DMS 273 (cell line): ENCODE results near the gene XRCC4.
"Not testable (repeated sequence)": the region's sequence is repeated elsewhere in the genome, so short reads cannot be mapped to it uniquely, and the experiment has no call there.

Experiments
- DNase-seq: peaks from one replicate; lab custom pipeline; 2025; ENCODE audit not compliant: unreplicated experiment; lab: John Stamatoyannopoulos, UW

XRCC4 gene

DNA sequence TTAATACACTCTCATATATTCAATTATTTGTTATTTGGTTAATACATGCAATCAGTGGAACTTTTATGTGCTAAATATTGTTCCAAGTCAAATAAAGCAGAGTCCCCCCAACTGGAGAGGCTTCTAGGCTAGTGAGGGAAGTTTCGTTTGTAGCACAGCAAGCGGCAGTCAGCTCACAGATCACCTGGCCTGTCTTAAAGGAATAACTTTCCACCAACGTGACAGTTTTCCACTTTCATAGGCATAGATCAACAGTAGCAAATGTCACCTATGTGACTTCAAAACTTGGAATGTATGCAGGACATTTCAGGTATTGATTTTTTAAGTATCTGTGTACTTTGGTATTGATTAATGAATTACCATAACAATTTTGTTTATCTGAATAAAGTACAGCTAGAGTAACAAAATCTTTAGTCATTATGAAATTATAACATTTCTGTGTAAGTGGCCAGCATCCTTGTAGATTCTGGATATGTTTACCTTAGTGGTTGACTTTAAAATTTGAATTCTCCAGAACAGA is 264.5 kb downstream of the XRCC4 start:
- no peak for DNase-seq

DNA sequence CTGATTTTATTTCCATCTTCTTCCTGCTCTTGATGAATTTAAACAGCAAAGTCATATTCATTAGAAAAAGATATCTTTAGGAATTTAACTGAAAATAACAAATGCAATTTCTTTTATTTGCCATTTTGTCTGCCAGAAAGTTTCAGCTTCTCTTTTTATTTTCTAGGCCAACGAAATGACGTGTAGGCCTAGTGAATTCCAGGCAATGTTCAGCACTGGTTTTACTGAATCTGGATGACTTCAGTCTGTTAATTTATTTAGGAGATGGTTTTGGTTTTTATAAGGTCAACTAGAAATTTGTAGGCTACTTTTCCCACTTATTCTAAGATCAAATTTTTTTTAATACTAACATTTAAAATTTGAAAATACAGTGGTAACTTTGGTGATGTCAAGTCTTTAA is 265.1 kb downstream of the XRCC4 start:
- DNase-seq, result no peak

DNA sequence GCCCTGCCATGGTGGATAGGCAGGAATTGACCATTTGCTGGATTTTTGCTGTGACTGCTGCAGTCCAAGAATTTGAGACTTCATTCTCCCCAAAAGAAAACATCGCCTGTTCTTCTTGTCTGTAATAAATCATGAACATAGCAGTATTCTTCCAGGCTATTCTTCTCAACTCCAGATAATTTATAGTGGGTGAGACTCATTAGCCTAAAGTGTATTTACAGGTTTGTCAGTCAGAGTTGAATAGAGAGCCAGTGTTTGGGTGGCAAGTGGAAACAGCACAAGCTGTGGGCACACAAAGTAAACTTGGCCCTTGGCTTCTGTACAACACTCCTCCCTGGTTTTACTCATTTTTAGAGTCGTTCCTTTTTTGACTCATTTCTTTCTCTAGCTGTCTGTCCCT is 266.0 kb downstream of the XRCC4 start:
- no peak for DNase-seq

DNA sequence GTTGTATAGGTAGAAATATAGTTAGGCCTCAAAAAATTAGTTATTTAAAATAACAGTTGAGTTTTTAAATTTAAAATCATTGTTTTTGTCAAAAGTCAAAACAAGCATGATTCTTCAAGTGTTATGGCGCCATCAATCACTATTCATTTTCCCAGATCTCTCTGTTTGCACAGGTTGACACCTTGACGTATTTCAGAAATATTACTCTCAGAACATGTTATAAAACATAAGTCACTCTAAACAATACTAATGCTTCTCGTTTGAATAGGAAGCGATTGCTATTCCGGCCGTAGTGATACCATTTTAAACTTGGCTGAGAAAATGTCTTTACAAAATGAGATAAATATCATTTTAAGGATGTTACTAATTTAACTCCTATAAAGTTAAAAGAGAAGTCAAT is 268.1 kb downstream of the XRCC4 start:
- no peak for DNase-seq

DNA sequence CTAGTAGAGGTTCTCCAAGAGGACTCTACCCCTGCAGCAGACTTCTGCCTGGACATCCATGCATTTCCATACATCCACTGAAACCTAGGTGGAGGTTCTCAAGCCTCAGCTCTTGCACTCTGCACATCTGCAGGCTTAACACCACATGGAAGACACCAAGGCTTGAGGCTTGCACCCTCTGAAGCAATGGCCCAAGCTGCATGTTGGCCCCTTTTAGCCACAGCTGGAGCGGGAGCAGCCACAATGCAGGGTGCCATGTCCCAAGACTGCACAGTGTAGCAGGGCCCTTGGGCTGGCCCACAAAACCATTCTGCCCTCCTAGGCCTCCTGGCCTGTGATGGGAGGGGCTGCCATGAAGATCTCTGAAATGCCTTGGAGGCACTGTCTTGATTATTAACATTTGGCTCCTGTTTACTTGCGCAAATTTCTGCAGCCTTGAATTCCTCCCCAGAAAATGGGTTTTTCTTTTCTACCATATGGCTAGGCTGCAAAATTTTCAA is 271.0 kb downstream of the XRCC4 start:
- no peak for DNase-seq

DNA sequence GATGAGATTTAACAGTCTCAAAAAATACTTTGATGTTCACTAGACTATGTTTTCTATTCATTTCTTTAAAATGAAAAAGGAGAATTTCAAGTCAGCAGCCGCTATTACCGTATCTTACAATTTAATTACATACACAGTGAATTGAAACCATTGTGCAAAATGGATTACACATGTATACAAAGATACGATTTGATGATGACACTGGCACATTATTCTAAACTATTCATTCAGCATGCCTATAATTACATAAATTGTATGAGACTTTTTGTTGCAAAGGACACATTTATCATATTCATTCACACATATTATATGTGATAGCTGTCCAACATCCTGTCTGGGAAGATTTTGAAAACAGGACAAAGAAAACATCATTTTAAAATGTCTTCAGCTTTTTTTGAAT is 275.9 kb downstream of the XRCC4 start:
- DNase-seq, result no peak

DNA sequence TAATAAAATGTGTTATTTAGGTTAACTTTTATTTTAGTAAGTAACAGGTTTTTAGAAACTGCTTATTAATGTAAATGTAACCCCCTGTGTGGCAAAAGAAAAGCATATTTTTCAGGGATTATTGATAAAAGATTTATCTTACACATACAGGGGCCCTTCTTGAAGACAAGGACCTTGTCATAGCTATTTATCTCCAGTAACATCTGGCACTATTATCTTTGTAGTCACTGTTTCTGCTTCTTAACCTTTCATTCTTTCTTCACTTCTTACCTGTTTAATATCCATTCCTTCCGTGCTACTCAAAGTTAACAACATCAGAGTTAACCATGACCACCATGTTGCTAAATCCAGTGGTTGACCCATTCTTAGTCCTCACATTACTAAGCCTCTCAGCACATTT is 276.4 kb downstream of the XRCC4 start:
- DNase-seq, result no peak

DNA sequence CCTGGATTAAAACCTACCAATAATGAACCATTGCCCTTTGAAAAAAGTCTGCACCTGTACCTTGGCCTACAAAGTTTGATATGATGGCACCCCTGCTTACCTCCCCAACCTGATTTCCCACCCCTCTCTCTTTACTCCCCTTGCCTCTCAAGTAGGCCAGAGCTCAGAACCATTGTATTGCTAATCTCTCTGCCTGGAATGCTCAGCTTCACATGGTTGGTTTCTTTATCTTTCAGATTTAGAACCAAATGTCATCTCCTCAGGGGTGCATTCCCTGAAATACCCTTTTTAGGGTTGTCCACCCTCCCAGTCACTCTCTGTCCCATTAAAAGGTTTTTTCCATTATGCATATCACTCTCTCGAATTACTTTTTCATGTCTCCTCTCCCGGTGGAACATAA is 277.6 kb downstream of the XRCC4 start:
- DNase-seq, result no peak

DNA sequence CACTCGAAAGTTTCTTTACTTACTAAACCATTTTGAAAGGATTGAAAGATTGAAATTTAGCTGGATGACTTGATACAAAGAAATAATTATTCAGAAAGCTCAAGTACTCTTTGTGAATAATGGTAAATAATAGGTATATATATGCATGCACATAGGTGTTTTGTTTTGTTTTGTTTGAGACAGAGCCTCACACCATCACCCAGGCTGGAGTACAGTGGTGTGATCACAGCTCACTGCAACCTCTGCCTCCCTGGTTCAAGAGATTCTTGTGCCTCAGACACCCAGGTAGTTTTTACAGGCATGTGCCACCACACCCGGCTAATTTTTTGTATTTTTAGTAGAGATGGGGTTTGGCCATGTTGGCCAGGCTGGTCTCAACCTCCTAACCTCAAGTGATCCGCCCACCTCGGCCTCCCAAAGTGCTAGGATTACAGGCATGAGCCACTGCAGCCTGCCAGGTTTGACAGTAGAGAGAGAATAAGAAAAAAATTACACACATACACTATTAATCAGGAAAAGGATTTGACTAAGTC is 278.2 kb downstream of the XRCC4 start:
- DNase-seq, result not testable (repeated sequence)

DNA sequence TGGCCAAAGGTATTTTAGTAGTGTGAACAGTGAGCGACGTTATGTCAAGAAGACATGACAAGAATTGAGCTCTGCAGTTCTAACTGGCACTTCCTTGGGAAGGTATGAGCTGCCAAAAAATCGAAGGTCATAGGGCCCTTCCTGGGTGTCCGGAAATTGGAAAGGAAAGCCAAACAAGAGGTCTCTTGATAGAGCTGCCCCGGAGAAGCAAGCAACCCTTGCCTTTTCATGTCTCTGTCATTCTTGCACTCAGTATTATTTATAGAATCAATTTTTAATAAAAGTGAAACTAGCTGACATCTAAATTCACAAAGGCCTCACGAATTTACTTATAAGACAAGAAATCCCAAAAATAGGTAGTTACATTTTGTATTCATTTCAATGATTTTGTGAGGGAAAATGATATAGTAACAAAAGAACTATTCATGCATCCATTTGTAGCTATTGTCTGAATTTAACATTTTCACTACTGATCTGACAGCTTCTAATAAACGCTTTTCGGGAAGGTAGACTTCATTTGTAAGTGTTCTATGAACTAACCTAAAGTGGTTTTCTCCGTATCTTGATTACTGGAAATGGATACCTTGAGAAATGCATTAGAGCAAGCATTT is 280.4 kb downstream of the XRCC4 start:
- no peak for DNase-seq

DNA sequence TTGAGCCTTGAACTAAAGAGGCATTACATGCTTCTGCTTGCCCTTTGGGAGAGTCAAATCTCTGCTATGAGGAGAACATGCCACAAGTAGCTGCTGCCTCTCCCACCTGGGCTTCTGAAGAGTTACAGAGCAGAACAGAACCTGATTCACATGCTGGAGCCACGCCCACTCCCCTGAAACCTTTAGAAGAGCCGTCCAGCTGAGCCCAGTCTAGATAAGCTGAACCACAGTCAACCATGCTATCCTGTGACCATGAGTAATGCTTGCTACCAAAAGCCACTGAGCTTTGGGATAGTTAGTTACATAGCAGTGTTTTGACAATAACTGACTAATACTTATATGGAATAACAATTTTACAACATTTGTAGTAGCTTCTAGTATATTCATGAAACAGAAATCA is 283.2 kb downstream of the XRCC4 start:
- DNase-seq, result no peak

DNA sequence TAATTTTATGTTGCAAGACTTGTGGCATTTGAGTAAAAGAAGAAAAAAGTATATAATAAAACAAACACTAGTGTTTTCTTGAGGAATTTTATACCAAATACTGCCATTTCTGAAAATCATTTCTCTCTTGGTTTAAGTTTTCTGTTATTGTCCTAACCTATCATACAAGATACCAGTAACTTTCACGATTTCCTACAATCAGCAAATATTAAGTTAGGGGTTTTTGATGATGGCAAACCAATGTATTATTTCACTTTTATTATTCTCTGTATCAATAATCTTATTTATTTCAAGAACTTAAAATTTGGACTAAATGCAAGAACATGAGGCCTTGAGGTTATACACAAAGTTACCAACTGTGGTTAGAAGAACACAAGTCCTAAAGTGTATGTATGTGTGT is 285.2 kb downstream of the XRCC4 start:
- DNase-seq, result no peak

DNA sequence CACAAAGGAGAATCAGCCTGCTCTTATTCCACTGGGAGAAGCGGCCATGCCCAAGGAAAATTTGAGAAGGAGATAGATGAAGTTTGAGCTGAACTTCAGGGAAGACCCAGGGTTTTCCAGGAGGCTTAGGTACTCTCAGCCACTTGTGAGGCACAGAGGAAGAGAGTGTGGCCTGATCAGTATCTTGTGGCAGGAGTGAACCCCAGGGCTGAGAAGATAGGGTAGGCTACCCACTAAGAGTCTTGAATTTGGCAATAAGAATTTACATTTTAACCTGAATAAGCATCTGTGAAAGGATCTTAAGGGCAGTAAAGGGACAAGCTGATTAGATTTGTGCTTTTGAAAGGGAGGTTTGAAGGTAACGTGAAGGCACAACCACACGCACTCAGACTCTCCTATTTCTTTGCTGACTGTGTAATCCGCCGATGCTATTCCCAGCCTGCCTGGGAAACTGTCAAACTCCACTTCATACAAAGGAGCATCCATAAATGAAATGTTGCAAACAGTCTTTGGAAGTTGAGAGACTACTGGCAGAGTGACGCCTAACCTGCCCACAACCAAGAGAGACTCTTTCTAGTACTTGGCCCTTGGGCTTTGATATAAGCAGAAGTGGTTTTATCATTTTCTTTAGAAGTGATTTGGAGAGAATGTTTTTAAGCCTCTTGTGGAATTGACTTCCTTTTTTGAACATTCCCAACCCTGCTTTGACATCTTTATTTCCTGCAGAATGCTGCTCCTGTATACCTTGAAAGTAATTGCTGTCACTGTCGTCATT is 286.0 kb downstream of the XRCC4 start:
- DNase-seq, result no peak

DNA sequence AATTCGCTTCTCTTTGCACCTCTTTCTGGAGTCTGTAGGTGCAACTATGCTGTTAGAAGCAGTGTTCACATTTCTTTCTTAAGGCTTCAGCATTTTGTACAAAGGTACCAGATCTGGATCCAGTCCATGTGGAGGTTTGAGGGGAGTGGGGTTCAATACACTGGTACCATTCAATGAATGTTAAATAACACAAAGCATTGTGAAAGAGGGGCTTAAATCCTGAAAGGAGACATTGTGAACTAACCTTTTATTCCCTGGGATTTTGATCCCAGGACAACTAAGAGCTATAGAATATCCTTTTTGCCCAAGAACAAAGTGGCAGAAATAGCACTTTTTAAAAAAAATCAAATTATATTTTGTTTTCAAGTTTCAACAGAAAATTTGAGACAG is 286.5 kb downstream of the XRCC4 start:
- DNase-seq, result no peak

DNA sequence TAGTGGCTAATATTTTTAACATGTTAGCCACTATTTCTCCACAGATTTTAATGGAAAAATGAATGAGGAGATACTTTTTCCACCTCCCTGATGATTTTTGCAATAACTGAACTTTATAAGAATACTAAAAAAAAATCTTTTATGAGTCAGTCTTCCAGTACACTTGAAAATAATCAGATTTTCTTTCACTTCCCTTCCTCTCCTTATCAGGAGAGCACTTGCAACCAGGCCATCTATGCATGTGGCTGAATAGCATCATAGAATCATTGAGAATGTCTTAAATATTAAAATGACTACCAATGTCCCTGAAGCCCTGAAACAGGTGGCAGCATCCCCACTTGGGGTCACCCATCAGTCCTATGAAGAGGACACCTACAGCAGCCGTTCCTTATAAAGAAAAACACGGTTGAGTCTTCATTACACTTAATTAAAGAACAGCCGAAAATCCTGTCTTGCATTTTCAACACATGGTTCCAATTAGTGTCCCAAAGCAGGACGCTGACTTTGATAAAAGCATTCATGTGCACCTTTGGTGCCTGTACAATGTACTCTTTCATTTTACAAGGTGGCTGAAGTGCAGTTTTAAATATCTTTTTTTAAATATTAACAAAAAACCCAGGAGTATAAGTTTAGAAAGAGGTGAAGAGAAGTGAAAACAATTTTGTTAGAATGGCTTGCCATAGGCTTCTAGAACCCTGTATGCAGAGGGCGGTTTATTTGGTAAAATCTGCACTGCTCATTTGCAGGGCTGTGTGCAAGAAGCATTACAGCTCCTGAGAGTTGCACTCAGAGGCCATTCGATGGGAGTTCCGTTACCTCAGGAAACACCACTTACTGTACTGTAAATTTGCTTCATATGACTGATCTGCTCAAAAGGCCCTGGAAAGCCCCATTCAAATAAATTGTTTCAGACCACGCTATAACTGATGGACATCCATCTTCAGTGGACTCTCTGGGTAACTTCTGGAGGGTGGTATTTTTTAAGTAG is 287.3 kb downstream of the XRCC4 start:
- no peak for DNase-seq

DNA sequence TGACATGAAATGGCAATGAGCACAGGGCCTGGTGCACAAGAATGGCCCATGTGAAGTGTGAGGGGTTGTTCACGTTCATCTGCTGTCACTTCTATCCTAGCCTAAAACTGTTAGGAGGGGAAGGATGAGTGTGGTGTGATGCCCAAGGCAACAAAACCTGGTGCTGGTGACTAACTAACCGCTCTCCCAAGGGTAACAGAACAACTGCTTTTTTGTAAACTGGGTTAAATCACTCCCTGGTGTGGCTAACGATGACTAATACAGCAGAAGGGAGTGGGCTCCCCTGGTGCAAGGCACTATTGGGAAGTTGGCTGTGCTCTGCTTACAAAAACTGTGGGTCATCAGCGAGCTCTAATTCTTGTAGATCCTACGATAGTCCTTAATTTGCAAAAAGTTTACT is 291.0 kb downstream of the XRCC4 start:
- no peak for DNase-seq

DNA sequence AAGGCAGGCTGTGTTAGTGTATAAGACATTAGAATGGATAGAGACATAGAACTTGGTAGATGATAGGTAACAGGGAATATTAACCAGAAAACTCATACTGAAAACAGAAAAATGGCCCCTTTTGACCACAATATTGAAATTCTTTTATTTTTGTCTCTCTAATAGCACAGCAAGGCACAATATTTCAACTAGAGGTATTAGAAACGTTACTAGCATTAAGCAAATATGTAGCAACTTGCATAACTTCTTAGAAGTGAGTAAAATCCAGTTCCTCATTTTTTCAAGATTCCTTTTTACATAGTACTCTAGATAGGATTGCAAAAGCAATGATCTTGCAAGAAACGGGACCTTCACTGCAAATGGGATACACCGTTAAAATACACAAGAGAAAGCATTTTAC is 291.5 kb downstream of the XRCC4 start:
- no peak for DNase-seq

DNA sequence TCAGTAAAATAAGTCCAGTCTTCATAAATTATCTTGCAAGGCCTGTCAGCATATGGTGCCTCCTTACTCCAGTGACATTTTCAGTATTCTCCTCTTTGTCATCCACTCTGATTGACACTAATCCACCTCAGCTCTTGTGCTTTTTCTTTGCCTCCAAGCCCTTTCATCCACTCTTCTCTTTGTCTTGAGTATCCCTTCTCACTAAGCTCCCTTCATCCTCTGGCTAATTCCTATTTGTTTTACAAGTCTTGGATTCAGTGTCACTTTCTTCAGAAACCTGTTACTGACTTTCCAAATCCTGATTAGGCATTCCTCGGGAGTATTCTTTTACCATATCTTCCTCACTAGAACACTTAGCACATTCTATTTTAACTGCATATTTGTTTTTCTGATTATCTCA is 293.6 kb downstream of the XRCC4 start:
- no peak for DNase-seq

DNA sequence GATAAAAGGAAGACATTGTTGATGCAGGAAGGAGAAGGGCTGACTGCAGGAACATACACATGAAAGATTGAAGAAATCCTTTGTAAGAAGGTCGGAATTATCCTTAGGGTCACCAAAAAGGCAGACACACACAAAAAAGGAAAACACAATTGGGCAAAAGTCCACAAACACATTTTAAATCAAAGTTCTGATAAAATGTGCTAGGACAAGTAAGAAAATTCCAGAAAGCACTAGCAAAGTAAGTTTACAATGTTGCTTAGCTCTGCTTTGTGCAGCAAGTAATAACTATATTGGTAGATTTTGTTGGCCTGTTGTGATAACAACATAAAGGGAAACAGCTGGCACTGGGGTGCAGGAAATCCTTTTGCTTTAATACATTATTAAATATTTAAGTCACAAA is 294.4 kb downstream of the XRCC4 start:
- DNase-seq, result no peak

DNA sequence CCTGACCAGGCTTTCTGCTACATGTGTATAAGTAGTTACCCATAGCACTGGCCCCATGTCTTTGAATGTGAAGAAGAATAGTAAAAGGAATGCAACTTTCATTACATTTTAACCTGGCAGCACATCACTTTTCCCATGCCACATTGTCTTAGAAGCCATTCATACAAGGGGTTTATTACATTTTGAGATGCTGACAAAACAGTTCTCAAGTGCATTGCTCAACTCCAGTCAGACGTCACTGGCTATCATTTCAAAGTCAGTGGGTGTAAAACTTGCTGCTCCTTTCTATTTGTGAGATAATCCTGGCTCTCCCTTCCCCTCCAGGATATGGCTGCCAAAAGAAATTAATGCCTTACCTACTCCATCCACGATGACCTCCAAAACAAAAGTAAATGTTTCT is 297.2 kb downstream of the XRCC4 start:
- DNase-seq, result no peak
